H7 (cell line): ENCODE results near the gene ADAMTSL1. TPM values are rescaled to one million over a fixed set of nuclear protein-coding genes. Genes with fewer than 3 reads are reported as not detected.

ENCODE experiments used
- DNase-seq: peaks from one replicate; pipeline ENCODE4 v3.0.0; 2012
- H3K27me3 ChIP-seq: 2 replicates; pipeline ENCODE4 v1.6.0; 2011; ENCODE audit warnings: mild to moderate bottlenecking, low read length; ENCODE audit not compliant: control insufficient read depth, insufficient read depth
- H3K36me3 ChIP-seq: replicated peaks from 2 replicates; pipeline ENCODE4 v1.5.1; 2011; ENCODE audit warnings: low read length; ENCODE audit not compliant: control insufficient read depth, insufficient read depth
- H3K4me3 ChIP-seq: 2 replicates; pipeline ENCODE4 v1.5.1; 2011; ENCODE audit warnings: low read depth, mild to moderate bottlenecking, control low read depth, low read length, moderate library complexity; ENCODE audit not compliant: insufficient read depth
- total RNA-seq: library from RNA; depleted of rRNA; stranded (reverse); fragments of >200 nt; shearing (Covaris generic); gene quantifications from 2 replicates; pipeline ENCODE4 v1.2.3, GENCODE V29; 2014

The ADAMTSL1 gene
- total RNA-seq, 1 experiment from 2014 or later = 1.8 TPM

DNA sequence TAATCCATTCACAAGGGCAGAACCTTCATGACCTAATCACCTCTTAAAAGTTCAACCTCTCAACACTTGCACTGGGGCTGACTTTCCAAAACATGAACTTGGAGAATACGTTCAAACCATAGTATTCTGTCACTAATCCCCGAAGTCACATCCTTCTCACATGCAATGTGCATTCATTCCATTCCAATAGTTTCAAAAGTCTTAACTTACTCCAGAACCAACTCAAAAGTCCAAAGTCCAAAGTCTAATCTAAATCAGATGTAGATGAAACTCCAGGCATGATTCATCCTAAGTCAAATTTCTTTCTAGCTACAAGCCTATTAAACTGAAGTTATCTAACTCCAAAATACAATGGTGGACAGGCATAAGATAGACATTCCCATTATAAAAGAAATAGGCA lies 21.7 kb upstream of the ADAMTSL1 start:
- Histone ChIP-seq H3K27me3 (no peaks in the 10 kb centered on the region), H3K36me3 (no peaks in the 10 kb centered on the region), H3K4me3 (no peak overlapping the region)
- no peak for DNase-seq

GRCh38 chr9:18456624-18457237 lies 17.2 kb upstream of the ADAMTSL1 start:
- H3K4me3 ChIP-seq = no peak overlapping the region
- no peak for DNase-seq
- no peaks in the 10 kb centered on the region for H3K27me3 ChIP-seq
- no peaks in the 10 kb centered on the region for H3K36me3 ChIP-seq

DNA sequence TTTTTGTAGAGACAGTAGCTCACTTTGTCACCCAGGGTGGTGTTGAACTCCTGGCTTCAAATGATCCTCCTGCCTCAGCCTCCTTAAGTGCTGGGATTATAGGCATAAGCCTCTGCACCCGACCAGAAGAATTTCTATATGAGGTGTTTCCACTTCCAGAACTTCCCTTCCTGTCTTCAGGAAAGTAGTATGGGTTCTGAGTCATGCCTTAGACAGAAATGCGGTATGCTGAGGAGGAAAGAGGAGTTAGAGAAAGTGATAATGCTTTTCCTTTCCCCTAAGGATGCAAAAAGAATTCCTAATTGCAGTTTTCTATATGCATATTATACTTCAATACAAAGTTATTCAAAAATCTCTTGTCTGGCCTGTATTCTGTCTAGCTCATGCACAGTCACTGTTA lies 16.4 kb upstream of the ADAMTSL1 start:
- H3K27me3 ChIP-seq = no peaks in the 10 kb centered on the region
- H3K4me3 ChIP-seq = no peak overlapping the region
- no peak for DNase-seq
- no peaks in the 10 kb centered on the region for H3K36me3 ChIP-seq

DNA sequence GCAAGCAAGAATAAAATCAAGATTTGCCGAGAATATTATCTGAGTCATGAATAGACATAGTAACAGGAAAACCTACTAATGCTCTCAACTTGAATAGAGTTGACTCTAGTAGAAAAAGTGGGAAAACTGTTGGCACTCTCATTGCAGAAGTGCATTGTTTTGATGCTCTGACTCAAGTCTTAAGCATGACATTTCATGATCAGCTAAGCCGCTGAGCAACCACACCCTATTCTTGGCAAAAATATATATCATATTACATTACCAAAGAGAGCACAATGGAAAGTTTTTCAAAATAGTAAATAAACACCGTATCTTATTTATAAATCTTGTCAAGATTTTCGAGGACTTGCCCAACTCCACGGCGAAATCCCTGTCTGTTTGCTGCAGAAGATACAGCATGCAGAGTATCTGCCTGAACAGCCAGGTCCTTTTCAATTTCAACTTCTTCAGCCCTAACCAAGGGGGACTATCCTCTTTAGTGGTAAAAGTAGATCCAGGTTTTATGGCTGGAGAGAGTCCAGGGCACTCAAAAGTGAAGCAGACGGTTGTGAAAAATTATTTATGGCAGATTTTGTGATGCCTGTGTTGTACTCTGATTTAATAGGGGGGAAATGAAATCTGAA lies 13.9 kb upstream of the ADAMTSL1 start:
- Histone ChIP-seq H3K36me3 (no peaks in the 10 kb centered on the region), H3K27me3 (no peaks in the 10 kb centered on the region), H3K4me3 (no peak overlapping the region)
- no peak for DNase-seq

DNA sequence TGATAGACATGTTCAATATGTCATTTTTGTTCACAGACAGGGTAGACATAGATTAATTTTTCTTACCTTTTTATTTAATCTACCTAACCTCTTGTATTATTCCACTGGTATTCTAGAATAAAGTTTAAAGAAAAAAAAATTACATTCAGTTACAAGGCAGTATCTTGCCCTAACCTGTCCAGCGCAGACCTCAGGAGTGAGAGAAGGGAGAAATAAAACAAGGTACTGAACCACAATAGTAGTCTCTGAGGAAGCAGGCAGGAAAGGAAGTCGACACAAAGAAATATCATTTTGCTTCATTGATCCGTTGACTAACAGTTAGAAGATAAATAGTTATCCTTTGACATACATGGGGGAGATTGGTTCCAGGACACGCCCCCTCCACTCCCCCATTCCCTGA lies 12.5 kb upstream of the ADAMTSL1 start:
- H3K27me3 ChIP-seq = no peaks in the 10 kb centered on the region
- no peak for DNase-seq
- H3K36me3 ChIP-seq = no peaks in the 10 kb centered on the region
- no peak overlapping the region for H3K4me3 ChIP-seq

GRCh38 chr9:18463991-18464390 lies 10.0 kb upstream of the ADAMTSL1 start:
- Histone ChIP-seq H3K4me3 (no peak overlapping the region), H3K36me3 (no peaks in the 10 kb centered on the region), H3K27me3 (no peaks in the 10 kb centered on the region)
- no peak for DNase-seq

DNA sequence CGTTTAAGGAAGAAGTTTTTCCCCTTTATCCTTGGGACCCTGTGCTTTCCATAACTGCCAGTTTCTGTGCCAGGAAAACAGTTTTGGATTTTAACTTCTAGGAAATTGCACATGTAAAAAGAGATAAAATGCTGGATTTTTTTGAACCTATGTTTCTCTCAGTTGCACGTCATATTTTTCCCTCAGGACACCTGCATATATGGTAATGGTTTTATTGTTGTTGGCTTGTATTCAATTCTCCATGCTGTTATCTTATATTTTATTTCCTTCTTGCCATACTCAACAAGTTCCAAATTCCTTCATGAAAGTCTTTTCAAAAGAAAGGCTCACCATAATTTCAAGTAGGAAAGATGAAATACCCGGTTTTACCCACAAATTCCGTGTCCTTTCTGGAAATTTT lies 7.9 kb upstream of the ADAMTSL1 start:
- H3K4me3 ChIP-seq = no peak overlapping the region
- no peak for DNase-seq
- no peaks in the 10 kb centered on the region for H3K27me3 ChIP-seq
- H3K36me3 ChIP-seq = no peaks in the 10 kb centered on the region

DNA sequence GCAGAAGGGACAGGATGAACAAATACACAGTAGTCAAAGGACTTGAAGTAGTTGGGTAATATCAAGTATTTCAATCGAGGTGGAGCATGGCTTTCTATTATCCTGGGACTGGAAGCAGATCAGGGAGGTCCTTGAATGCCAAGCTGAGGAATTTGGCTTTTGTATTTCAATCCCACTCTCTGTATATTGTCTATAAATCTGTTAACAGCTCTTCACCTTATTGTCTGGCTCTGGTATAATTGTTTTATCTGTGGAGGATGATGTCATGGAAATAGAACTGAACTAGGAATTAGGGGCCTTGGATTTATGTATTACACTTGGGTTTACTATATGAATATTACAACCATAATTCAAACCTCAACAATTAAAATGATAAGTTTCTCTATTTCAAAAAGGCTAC lies 6.3 kb upstream of the ADAMTSL1 start:
- Histone ChIP-seq H3K4me3 (no peak overlapping the region), H3K36me3 (no peaks in the 10 kb centered on the region), H3K27me3 (no peaks in the 10 kb centered on the region)
- DNase-seq = no peak

- no peak overlapping the region for H3K4me3 ChIP-seq
These were observed 1.5 kb upstream of the ADAMTSL1 start for GRCh38 chr9:18472435-18472834.

DNA sequence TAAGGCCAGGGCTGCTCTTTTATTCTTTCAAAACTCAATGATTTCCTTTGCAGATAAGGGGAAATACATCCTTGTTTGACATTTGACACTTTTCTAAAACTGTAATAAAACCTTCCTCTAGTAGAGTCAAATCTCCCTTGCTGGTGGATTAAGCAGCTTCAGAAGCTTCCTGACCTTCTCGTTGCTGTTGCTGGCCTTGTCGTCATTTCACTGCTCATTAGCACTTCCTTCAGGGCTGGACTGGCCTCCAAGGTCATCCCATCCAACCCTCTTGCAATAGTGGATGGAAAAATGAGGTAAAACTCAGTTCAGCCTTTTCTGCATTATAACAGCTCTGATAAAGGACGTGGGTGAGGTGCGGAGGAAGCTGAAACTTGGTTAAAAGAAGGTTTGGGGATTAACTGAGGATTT lies 1.1 kb upstream of the ADAMTSL1 start:
- Histone ChIP-seq H3K4me3 (no peak overlapping the region), H3K27me3 (no peaks in the 10 kb centered on the region), H3K36me3 (no peaks in the 10 kb centered on the region)
- no peak for DNase-seq

More at GRCh38 chr9:18472435-18472834, 1.5 kb upstream of the ADAMTSL1 start:
- DNase-seq = no peak
- Histone ChIP-seq H3K36me3 (no peaks in the 10 kb centered on the region), H3K27me3 (no peaks in the 10 kb centered on the region)

DNA sequence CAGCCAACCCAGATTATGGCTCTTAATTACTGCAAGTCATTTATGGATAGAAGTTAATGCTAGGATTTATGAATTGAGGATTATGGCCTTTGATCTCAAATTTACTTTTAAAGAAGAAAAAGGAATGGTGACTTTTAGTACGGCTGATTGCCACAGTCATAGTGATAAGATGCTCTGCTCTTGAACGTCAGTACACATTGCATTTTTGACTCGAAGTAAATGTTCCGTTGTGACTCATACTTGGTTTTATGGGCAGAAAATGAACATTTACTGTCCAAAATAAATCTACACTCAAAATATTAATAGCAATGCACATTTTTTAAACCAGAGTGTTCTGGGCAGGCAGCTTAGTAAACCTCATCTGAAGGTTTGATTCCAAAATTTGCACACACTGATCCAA lies 830 bp downstream of the ADAMTSL1 start:
- no peaks in the 10 kb centered on the region for H3K27me3 ChIP-seq
- DNase-seq = no peak
- H3K36me3 ChIP-seq = no peaks in the 10 kb centered on the region
- no peak overlapping the region for H3K4me3 ChIP-seq

DNA sequence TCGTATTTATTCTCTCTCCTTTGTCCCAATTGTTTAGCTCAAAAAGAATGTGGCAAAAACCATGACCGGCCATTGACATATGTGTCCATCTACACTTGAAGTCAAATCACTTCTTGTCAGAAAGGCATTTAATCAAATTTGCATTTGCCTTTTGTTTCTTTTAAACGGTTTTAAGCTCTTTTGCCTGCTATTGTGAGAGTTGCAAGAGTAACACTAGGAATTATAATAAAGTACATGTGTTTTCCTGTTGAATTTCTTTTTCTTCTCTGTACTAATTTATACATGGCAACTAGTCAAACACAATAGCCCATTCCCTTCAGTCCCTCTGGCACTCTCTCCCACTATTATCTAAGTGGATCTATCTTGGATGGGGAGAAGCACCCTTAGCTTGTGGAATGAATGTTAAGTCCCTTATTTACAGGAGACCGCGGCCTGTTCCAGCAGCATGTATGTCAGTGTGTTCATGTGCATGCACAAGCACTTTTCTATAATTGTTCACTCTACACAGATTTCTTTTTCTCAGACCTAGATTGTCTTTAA lies 3.2 kb downstream of the ADAMTSL1 start:
- Histone ChIP-seq H3K4me3 (no peak overlapping the region), H3K27me3 (no peaks in the 10 kb centered on the region), H3K36me3 (no peaks in the 10 kb centered on the region)
- DNase-seq = no peak

- Histone ChIP-seq H3K36me3 (no peaks in the 10 kb centered on the region), H3K4me3 (no peak overlapping the region), H3K27me3 (no peaks in the 10 kb centered on the region)
- no peak for DNase-seq
These were observed 3.8 kb downstream of the ADAMTSL1 start for GRCh38 chr9:18477719-18478118.

DNA sequence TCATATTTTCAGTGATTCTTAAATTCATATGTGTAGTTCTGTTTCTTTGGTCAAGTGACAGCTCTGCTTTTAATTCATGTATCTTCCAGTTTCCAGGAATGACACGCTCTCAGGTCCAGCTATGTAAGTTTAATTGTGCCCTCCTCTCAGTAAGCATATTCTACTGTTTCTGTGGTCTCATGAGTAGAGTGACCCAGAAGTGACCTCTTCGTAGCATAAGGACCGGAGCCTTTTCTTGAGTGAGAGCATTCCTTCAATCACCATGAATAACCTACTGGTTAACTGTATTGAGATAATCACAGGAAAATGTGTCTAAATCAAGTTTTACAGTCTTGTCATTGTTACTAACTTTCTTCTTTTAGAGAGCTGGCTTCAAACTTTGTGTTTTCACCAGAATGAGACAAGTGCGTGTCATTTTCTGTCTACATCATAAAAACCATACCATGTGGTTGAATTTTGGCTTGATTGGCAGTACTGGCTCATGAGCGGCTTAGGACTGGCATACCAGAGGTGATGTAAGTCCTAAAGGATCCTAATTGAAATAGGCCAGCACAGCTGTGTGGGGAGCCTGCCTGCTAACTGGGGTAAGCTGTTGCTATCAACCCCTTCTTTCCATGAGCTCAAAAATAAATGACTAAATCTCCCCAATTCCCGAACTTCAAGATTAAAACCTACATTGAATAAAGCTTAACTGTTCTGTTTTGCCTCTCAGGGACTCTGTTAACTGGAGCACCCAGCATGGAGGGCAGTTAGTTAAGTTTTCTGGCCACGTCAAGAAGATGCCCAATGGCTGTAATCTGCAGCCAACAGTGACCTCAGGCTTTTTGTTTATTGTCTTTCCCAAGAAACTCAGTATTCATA lies 4.8 kb downstream of the ADAMTSL1 start:
- Histone ChIP-seq H3K27me3 (no peaks in the 10 kb centered on the region), H3K36me3 (no peaks in the 10 kb centered on the region), H3K4me3 (no peak overlapping the region)
- no peak for DNase-seq

DNA sequence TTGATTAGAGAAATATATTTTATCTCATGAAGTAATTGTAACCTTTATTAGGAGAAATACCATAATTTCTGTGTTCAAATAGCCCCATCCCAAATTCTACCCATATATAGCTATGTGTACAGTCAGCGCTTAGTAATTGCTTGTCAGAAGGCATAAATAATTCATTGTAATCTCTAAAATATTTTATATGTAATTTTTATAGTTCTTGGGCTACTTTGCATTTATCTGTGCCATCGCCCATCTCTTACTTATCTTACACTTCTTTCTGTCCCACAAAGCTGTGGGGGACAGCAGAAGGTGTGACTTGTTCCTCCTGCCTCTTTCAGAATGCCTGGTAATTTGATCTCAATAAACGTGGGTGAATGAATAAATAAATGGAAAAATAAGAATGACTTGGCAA lies 5.5 kb downstream of the ADAMTSL1 start:
- Histone ChIP-seq H3K4me3 (no peak overlapping the region), H3K36me3 (no peaks in the 10 kb centered on the region), H3K27me3 (no peaks in the 10 kb centered on the region)
- no peak for DNase-seq
